HG03095 (cell line): ENCODE data around the gene HRCT1.
"Not testable (repeated sequence)": the region's sequence is repeated elsewhere in the genome, so short reads cannot be mapped to it uniquely, and the experiment has no call there.

Experiments
- ATAC-seq: cut with Tn5 transposase; IDR thresholded peaks from one replicate; pipeline ENCODE4 v1.9.1; 2021; ENCODE audit warnings: moderate library complexity; ENCODE audit not compliant: unreplicated experiment

The HRCT1 gene

DNA sequence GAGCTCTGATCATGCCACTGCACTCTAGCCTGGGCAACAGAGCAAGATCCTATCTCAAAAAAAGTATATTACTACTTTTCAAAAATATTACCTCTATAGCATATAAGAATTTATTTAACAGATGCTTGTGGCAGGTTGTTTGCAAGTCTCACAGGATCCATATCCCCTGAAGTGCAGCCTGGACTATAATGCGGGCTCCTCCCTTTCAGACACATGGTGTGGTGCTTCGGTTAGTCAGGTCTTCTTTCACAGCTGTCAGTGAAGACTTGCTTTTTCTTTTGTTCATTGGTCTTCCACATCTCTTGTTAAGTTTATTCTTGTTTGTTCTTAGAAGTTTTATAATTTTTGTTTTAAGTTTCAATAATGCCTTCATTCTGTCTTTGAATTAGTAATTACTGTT, 9.4 kb upstream of the HRCT1 start:
- ATAC-seq: no peak

DNA sequence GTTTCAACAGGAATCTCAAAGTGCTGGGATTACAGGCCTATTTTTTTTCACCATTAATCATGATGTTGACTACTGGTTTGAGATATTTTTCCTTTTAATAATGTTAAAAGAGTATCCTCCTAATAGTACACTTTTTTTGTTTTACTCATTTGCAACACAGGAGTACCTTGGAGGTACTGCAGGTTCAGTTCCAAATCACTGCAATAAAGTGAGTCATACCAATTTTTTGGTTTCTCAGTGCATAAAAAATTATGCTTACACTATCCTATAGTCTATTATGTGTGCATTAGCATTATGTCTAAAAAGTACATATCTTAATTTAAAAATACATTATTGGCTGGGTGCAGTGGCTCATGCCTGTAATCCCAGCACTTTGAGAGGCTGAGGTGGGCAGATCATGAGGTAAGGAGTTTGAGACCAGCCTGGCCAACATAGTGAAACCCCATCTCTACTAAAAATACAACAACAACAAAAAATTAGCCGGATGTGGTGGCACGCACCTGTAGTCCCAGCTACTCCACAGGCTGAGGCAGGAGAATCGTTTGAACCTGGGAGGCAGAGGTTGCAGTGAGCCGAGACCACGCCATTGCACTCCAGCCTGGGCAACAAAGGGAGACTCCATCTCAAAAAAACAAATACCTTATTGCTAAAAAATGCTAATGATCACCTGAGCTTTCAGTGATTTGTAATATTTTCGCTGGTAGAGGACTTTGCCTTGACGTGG, 8.5 kb upstream of the HRCT1 start:
- not testable (repeated sequence) for ATAC-seq

- no peak for ATAC-seq
Observed at GRCh38 chr9:35898337-35898736, 7.7 kb upstream of the HRCT1 start.

- ATAC-seq: no peak
Observed at GRCh38 chr9:35899021-35899420, 7.0 kb upstream of the HRCT1 start.

DNA sequence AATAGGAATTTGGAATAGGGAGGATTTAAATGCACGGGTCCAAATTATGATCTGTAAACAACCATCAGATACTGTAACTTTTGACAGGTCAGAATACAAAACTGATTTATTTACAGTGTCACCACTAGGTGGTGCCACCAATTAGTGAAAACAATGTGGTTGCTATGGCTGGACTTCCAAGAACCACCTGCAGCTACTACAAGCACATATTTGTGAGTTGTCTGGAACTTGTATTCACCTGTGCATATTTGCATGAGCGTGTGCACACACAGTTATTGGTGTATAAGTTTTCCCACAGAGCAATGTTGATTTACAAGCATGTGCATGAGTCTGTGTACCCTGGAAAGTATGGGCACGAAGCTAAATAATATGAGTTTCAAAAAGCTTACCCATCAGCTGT, 3.0 kb upstream of the HRCT1 start:
- ATAC-seq: no peak

- no peak for ATAC-seq
Observed at GRCh38 chr9:35904338-35904737, 1.7 kb upstream of the HRCT1 start.

- ATAC-seq: no peak
Observed at GRCh38 chr9:35905051-35905781, 786 bp upstream of the HRCT1 start.

GRCh38 chr9:35906923-35907699, 1.1 kb downstream of the HRCT1 start:
- no peak for ATAC-seq

- ATAC-seq: no peak
Observed at GRCh38 chr9:35907711-35908503, 1.9 kb downstream of the HRCT1 start.

DNA sequence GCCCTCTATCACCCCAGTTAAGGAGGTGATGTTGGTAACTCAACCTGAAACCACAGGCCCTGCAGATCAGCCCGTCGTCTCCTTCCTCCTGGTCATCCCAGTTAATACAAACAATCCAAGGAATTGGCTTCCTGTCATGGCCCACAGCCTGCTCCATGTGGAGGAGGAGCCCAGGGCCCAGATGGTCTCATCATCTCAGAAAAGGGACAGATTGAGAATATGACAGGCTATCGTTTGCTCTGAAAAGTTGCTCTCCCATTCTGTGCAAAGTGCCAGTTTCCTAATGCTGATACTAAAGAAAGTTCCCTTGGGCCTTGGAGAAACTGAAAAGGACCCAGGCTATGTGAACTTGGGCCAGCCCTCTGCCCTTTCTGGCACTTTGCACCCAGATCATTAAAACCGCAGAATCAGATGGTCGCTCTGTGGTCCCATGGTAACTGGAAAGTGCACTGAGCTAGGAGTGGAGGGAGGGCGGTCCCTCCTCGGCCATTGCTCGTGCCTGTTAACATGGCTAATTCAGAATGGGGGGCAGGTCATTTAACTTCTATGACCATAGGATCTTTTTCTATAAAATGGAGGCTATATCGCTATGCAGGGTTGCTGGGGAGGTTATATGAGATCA, 2.6 kb downstream of the HRCT1 start:
- no peak for ATAC-seq

DNA sequence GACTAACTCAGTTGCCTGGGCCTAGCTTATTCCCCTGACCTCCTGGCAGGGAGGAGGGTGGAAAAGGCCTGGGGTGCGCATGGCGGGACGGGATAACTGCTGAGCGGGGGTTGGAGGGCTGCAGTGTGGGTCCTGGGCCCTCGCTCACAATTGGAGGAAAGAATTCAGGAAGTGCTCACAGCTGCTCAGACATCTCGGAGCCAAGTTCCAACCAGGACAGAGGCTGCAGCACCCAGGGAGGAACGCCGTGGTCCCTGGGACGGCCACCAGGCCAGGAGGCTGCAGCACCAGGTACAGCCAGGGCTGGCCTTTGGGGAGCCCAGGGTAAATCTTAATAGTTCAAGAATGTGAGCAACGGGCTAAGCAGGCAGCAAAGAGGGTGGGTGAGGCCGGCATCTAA, 3.3 kb downstream of the HRCT1 start, which contains the start of gene SPAAR:
TSS of gene SPAAR (plus strand) at position 217 of the 400 bp plus-strand sequence. CDS start 974 bp downstream, outside the sequence.
- ATAC-seq: no peak

- no peak for ATAC-seq
Observed at GRCh38 chr9:35909687-35910612, 3.9 kb downstream of the HRCT1 start.

DNA sequence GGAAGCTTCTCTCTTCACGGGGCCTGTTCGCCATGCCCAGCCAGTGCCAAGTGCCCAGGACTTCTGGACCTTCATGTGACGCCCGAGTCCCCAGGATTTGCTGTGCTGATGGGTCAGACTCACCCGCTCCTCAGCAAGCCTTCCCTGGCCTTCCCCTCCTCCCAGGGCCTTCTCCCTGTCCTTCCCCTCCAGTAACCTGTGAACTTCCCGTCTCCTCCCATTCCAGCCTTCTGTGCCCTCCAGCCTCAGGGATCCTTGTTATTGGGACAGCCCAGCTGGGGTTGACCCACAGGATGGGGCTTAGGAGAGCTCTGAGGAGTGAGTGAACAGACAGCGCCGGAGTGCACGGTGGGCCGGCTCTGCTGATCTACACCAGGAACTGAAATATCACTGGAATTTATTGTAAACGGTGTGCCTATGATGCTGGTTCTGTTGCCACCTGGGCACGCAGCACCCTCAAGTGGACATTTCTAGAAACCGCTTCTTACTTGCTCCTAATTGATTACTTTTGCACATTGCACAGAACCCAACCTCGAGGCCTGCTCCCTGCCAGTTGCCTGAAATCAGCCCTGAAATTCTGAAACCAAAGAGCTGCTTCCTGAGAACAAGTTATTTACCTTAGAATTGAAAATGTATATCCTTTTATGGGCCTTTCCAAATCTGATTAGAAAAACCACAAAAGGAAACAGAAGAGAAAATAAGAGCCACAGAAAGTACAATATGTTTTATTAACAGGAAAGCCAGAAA, 4.8 kb downstream of the HRCT1 start:
- ATAC-seq: no peak

DNA sequence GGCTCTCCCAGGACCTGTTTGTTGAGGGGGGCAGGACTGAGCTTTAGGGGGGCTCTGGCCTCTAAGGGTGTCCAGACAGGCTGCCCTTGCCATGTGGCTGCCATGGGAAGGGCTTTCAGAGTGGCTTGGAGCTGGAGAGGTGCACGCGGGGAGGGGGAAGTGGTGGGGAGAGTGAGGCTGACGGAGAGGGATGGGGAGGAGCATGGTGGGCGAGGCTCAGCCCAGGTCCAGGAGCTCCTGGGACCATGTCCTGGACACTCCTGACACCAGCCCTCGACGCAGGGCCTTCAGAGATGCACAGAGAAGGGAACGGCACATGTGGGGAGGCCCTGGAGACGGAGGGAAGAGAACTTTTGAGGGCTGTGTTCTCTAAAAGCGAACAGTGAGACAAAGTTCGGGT, 5.7 kb downstream of the HRCT1 start:
- no peak for ATAC-seq

GRCh38 chr9:35912791-35913400, 6.9 kb downstream of the HRCT1 start:
- ATAC-seq: no peak

DNA sequence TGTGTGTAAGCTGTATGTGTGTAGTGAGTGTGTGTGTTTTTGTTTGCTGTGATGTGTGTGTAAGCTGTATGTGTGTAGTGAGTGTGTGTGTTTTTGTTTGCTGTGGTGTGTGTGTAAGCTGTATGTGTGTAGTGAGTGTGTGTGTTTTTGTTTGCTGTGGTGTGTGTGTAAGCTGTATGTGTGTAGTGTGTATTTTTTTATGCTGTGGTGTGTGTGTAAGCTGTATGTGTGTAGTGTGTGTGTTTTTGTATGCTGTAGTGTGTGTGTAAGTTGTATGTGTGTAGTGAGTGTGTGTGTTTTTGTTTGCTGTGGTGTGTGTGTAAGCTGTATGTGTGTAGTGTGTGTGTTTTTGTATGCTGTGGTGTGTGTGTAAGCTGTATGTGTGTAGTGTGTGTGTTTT, 7.4 kb downstream of the HRCT1 start:
- ATAC-seq: not testable (repeated sequence)

DNA sequence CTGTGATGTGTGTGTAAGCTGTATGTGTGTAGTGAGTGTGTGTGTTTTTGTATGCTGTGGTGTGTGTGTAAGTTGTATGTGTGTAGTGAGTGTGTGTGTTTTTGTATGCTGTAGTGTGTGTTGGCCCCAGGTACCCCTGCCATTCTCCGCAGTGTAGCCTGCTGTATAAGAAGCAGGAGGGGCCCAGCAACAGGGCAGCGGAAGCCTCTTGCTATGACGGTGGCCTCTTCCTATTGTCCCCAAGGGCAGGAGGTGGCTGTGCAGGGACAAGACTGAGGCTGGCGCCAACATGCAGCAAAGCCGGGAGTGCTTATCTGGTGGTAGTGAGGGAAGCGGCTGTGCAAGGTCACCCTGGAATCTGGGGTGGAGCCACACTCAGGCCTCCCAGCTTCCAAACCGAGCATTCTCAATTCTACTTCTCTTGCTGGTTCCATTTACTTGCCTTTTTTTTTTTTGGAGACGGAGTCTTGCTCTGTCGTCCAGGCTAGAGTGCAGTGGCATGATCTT, 8.4 kb downstream of the HRCT1 start:
- ATAC-seq: no peak

DNA sequence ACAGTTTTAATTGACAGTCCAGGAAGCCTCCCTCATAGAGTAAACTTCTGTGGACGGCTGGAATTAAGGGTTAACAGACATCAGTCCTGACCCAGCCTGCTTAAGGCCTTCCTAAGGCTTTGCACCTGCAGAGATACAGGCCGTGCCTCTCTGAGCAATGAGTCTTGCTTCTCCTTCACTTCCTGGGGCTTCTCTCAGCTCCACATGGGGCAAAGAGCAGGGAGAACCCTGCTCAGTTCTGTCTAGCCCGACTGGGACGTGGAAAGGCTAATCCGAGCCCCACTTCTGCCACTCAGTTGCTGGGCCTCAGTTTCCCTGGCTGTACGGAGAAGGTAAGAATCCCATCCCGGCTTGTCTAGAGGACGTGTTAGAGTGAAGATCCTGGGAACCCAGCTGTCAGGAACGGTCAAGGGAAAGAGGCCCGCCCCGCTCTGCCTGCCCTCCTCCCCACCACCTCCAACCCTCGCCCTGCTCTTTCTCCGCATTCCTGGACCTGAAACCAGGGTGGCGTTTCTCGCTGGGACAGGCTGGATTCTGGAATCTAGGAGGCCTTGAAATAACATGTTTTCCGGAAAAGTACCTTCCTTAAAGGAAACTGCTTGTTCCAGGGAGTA, 9.8 kb downstream of the HRCT1 start:
- no peak for ATAC-seq
